ENCODE measurements around the gene RACGAP1.

GRCh38 chr12:49961111-49961922 is 64.0 kb downstream of the RACGAP1 start, which contains the start of gene AQP5:
- no peak for TF ChIP-seq GATA3 (IDR thresholded peaks at IDR 0.05; ENCODE audit: low read depth, low read length)
- no peak for TF ChIP-seq GATA2 (IDR thresholded peaks at IDR 0.05; ENCODE audit: low read depth, low read length)

Measured in SH-SY5Y (cell line).